HG03139 (cell line): ENCODE results near the gene LDAF1.
"Not testable (repeated sequence)": the region's sequence is repeated elsewhere in the genome, so short reads cannot be mapped to it uniquely, and the experiment has no call there.

Experiments used
- ATAC-seq: cut with Tn5 transposase; IDR thresholded peaks from one replicate; pipeline ENCODE4 v1.9.1; 2021; ENCODE audit not compliant: unreplicated experiment

The LDAF1 gene

GRCh38 chr16:21161211-21161610 lies 2.7 kb downstream of the LDAF1 start:
- no peak for ATAC-seq

DNA sequence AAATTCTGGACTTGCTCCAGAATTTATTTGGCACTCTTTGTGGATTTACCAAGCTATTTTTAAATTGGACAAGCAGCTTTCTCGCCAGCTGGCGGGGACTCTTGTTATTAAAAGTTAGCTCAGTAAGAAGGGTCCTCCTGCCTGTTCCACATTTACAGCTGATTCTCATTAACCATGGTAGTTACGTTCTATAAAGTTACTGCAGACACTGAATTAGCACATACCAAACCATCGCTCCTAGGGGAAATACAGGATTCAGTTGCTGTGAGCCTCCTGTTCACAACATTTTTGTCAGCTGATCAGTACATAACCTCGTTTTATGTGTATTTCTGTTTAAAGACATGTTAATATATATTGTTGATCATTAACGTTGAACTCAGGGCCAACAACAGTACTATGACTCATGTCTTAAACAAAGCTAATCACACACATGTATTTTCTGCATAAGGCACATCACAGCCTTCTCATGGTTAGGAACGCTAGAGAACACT lies 4.2 kb downstream of the LDAF1 start:
- no peak for ATAC-seq

- no peak for ATAC-seq
Measured at GRCh38 chr16:21163576-21163975, 5.1 kb downstream of the LDAF1 start.

GRCh38 chr16:21164521-21165168 lies 6.2 kb downstream of the LDAF1 start:
- ATAC-seq, result no peak

GRCh38 chr16:21166561-21166961 lies 8.1 kb downstream of the LDAF1 start:
- no peak for ATAC-seq

DNA sequence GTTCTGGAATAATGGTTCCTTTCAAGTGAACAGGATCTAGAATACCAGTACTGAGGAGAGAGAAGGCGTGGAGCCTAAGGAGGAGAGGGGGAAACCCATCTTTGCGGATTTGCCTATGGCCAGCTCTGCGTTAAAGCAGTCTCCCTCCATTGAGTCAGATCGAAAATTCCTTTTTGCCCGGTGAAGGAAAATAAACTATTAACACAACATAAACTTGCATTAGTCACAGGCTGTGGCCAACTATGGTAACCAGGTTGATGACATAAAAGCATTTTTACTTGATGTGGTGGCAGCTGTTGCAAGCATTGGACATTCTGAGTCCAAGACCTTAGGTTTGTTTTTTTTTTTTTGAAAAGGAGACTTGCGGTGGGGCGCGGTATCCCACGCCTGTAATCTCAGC lies 8.9 kb downstream of the LDAF1 start:
- ATAC-seq, result no peak

- no peak for ATAC-seq
Measured at GRCh38 chr16:21167929-21168602, 9.6 kb downstream of the LDAF1 start.

DNA sequence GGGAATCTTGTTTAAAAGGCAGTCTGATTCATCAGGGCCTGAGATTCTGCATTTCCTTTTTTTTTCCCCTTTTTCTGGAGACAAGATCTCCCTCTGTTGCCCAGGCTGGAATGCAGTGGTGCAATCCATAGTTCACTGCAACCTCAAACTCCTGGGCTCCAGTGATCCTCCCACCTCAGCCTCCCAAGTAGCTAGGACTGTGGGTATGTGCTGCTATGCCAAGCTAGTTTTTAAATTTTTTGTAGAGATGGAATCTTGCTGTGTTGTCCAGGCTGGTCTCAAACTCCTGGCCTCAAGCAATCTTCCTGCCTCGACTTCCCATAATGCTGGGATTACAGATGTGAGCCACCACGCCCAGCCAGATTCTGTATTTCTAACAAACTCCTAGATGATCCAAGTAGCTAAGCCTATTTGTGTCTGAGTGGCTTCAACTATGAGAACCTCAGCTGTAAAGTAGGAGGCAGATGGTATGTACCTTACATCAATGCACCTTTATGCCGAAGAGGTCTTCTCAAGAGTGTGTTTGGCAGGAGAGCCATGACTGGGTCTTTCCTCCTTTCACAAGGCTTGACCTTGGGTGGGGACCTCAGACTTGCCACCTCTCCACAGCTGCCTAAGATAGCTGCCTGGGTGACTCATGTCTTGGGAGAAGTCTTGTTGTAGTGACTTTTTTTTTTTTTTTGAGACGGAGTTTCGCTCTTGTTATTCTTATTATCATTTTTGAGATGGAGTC lies 10.9 kb downstream of the LDAF1 start:
- no peak for ATAC-seq

DNA sequence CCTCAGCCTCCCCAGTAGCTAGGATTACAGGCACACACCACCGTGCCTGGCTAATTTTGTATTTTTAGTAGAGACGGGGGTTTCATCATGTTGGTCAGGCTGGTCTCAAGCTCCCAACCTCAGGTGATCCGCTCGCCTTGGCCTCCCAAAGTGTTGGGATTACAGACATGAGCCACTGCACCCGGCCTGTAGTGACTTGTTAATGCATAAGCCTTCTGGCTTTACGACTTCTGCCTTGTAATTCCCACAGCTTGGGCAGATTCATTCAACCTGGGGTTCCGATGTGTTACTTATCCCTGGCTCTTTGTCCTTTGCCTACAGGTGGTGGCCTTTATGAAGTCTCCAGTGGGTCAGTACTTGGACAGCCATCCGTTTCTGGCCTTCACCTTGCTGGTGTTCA lies 11.6 kb downstream of the LDAF1 start:
- ATAC-seq, result not testable (repeated sequence)

DNA sequence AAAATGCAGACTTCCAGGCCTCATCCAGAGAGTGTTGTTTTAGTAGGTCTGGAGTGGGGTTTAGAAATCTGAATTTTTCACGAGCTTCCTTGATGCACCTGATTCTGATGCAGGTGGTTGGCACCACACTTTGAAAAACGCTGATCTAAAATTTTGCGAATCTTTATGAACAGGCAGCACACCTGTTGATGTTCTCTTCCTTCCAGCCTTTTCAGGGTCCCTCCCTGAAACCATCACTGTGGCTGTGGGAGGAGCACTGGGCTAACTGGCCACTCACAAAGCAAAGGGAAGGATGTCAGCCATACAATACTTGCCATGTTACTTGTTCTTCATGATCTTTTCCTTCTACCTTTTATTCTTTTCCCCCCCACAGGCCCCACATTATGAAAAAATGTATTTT lies 14.2 kb downstream of the LDAF1 start:
- ATAC-seq, result no peak

GRCh38 chr16:21175397-21175796 lies 16.9 kb downstream of the LDAF1 start:
- ATAC-seq, result no peak

DNA sequence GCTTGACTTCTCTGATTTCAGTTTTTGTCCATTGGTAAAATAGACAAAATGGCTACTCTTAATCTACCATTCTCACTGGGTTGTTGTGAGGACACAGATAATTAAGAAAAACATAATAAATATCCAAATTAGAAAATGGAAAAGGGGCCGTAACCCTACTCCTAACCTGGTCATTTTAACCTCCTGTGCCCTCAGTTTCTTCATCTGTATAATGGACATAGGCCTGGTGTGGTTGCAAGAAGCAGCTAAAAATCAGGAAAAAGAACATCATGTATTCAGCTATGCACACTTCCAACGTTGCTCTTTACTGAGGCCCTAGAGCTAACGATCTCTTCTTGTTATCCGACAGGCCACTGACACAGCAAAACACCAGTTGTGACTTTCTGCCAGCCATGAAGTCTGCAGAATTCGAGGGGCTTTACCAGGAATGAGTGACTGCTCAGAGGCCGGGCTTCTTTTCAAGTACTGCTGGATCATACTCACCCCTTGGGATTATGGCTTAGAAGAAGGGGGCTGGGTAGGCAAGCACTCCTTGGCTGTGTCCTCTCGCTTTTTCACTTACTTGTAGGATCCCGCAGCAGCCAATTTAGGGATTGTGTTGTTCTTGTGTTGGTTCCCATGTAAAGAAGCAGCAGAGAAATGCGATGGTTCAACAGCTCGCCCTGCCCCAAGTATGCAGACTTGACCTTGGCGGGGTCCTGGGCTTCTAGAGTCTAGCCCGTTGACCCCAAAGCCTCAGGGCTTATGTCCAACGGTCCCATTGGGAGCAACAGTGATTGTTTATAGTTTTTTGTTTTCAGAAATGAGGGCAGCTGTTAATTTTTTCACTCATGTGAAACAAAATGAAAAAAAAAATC lies 20.9 kb downstream of the LDAF1 start:
- ATAC-seq, result no peak

DNA sequence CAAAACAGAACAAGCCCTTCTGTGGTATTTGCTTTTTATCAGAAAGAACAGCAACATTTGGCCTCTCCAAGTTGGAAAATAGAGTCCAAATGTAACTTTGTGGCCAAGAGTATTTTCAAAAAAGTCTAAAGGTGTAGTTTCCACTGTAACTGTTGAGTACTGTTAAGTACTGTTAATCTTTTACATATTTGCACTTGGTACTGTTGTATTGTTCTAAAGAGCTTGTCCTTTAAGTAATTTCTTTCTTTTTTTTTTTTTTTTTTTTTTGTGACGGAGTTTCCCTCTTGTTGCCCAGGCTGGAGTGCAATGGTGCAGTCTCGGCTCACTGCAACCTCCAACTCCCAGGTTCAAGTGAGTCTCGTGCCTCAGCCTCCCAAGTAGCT lies 21.5 kb downstream of the LDAF1 start:
- ATAC-seq, result no peak

DNA sequence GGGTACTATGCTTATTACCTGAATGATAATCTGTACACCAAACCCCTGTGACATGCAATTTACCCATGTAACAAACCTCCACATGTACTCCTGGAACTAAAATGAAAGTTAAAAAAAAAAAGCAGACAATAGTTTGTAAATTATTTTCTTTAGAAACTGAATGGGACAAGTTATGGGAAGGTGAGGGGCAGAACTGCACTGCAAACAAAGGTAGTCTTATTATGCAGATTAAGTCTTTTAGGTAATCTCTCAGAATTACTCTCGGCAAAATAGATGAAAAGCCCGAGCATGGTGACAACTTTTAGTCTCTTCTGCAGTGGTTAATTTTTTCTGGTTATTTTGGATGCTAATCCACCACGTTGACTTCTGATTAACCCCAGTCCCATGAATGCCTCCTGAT lies 25.5 kb downstream of the LDAF1 start:
- no peak for ATAC-seq

- no peak for ATAC-seq
Measured at GRCh38 chr16:21184834-21185233, 26.4 kb downstream of the LDAF1 start.

GRCh38 chr16:21185659-21186325 lies 27.3 kb downstream of the LDAF1 start:
- ATAC-seq, result no peak

DNA sequence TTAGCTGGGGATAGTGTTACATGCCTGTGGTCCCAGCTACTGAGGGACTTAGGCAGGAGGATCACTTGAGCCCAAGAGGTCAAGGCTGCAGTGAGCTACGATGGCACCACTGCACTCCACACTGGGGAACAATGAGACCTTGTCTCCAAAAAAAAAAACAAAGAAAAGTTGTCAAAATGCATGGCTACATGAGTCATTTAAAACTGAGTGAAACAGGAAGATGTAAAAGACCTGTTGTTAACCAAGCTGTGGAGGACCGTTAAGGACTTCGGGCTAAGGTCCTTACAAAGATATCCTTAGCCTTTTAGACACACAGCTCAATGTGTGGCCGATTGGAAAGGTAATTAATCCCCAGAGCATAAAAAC lies 27.8 kb downstream of the LDAF1 start:
- ATAC-seq, result no peak

GRCh38 chr16:21189311-21189710 lies 30.8 kb downstream of the LDAF1 start:
- ATAC-seq, result no peak

DNA sequence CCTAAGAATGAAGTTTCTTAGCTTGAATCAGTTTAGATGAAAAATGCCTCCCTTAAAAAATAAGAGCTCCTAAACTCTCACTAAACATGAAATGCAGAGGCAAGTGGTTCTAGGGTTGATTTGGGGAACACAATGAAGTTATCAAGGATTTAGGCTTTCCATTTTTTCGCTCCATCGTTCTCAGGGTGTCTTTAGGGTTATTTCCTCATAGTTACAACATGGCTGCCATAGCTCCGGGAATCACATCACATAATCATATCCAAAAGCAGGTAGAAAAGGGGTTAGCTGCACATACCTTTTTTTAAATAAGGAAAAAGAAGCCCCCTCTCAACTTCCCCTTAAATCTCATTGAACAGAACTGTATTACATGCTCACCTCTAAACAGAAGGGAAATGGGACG lies 31.5 kb downstream of the LDAF1 start:
- no peak for ATAC-seq

GRCh38 chr16:21190599-21190998 lies 32.1 kb downstream of the LDAF1 start:
- ATAC-seq, result no peak

DNA sequence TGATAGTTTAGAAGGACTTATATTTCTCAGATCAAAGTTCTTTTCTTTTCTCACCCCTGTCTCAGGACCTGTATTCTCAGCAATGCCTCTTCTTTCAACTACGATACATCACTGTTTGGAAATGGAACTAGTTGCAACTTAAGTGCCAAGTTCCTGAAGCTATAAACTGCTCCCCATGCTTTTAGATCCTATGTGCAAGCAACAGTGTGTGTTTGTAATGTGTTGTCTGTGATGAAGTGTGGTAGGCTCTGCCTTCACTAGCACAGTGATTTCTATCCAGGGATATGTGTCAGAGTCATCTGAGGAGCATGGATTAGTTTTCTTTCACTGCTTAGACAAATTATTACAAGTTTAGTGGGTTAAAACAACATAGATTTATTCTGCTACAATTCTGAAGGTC lies 34.5 kb downstream of the LDAF1 start:
- ATAC-seq, result no peak
